ENCODE data around the gene NMRAL1. TPM values are rescaled to one million over a fixed set of nuclear protein-coding genes. Genes with fewer than 3 reads are reported as not detected.

Gene NMRAL1
- total and polyA plus RNA-seq, 2 experiments from 2014 or later: 37.4 to 44.2 TPM

DNA sequence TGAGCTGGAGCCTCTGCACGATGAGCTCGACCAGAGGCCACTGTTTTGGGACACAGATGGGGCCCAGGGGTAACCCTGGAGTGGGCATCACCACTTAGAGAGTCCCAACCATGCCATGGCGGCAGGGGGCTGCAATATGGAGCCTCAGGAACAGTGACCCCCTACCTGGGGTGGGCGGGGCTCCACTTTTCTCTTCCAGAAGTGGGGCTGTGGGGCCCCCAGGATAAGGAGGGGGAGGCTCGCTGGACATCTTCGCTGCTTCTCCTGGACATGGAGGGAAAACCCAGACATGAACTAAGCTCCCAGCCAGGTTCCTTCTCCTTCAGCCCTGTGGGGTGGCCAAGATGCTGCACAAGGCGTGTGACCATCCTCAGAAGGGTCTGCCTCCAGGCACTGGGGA is 39.5 kb upstream of the NMRAL1 start:
- no peak overlapping the region for H3K4me3 ChIP-seq
- in situ Hi-C loops (cut with MboI): no loop called here
- no peaks in the 10 kb centered on the region for H3K4me1 ChIP-seq (ENCODE audit: insufficient read depth)
- WGBS, 2 experiments (ENCODE audit: low coverage in 1 of 2, low lambda C conversion rate in 2 of 2, missing lambda C conversion rate in 2 of 2): 92 to 94% methylated on average over 7 of the region's 7 CpGs
- H3K27ac ChIP-seq: no peak overlapping the region
- no peaks in the 10 kb centered on the region for H3F3A ChIP-seq (ENCODE audit: insufficient read depth)
- no peaks in the 10 kb centered on the region for H3K9me3 ChIP-seq (ENCODE audit: low read depth)
- no peak overlapping the region for H3K4me2 ChIP-seq (ENCODE audit: unreplicated experiment)
- no peaks in the 10 kb centered on the region for H3K9me2 ChIP-seq (ENCODE audit: insufficient read depth)
- H4K20me1 ChIP-seq (ENCODE audit: insufficient read depth): no peaks in the 10 kb centered on the region
- H3K36me3 ChIP-seq (ENCODE audit: low read depth): 0 out of 2 replicates have a peak, but pooled peaks cover under 1% of the 10 kb centered on the region
- no peak overlapping the region for H3K9ac ChIP-seq
- no peak overlapping the region for H2AFZ ChIP-seq
- DNase-seq: no peak
- H3K79me2 ChIP-seq (ENCODE audit: insufficient read depth): peaks cover 4% of the 10 kb centered on the region; the same call in 1 of the 2 replicates
- TF ChIP-seq EZH2phosphoT487 (IDR thresholded peaks at IDR 0.05; ENCODE audit: insufficient read depth, low read depth) (no peak), EZH2 (IDR thresholded peaks at IDR 0.05; ENCODE audit: insufficient read depth, poor library complexity, severe bottlenecking) (no peak)
- H3K27me3 ChIP-seq (replicated peaks; ENCODE audit: insufficient read depth): no peaks in the 10 kb centered on the region

DNA sequence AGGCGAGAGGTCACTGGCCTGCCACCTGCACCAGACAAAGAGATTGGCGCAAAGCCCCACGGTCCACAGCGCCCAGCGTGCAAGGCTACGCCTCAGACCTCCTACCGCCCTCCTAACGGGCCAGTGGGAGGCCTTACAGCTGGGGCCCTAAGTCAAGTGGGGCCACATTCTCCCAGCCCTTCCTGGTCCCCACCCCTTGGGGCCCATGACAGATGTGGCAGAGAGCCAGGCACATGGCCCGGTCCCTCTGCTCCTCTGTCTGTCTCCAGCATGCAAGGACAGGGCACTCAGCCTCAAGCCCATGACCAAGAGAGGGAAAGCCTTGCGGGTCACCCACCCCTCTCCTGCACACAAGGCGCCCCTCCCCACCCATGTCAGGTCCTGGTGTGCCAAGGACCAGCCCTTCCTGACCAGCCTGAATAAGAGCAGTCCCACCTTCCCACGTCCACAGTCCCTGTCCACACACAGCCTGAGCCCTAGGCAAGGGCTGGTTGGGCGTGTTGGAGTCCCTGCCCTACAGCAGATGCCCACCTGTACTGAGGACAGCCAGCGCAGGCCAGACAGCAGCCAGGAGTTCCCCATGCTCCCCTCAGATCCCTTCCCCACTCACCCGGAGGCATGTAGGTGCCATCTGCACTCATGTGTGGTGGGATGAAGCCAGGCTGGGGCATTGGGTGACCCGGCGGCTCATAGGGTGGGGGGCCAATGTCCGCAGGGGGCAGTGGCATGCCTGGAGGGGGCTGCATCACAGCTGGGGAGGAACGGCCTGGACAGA is 38.8 kb upstream of the NMRAL1 start:
- no peak for DNase-seq
- no peak overlapping the region for H3K4me3 ChIP-seq
- no peaks in the 10 kb centered on the region for H4K20me1 ChIP-seq (ENCODE audit: insufficient read depth)
- 0 out of 2 replicates have a peak, but pooled peaks cover 4% of the 10 kb centered on the region for H3K36me3 ChIP-seq (ENCODE audit: low read depth)
- no peak overlapping the region for H3K9ac ChIP-seq
- H3F3A ChIP-seq (ENCODE audit: insufficient read depth): no peaks in the 10 kb centered on the region
- H2AFZ ChIP-seq: no peak overlapping the region
- peaks cover 4% of the 10 kb centered on the region; the same call in 1 of the 2 replicates for H3K79me2 ChIP-seq (ENCODE audit: insufficient read depth)
- no peaks in the 10 kb centered on the region for H3K27me3 ChIP-seq (replicated peaks; ENCODE audit: insufficient read depth)
- no peaks in the 10 kb centered on the region for H3K9me3 ChIP-seq (ENCODE audit: low read depth)
- no peaks in the 10 kb centered on the region for H3K4me1 ChIP-seq (ENCODE audit: insufficient read depth)
- no peak overlapping the region for H3K27ac ChIP-seq
- no peaks in the 10 kb centered on the region for H3K9me2 ChIP-seq (ENCODE audit: insufficient read depth)
- TF ChIP-seq EZH2phosphoT487 (IDR thresholded peaks at IDR 0.05; ENCODE audit: insufficient read depth, low read depth) (no peak), EZH2 (IDR thresholded peaks at IDR 0.05; ENCODE audit: insufficient read depth, poor library complexity, severe bottlenecking) (no peak)
- in situ Hi-C loops (cut with MboI): no loop called here
- H3K4me2 ChIP-seq (ENCODE audit: unreplicated experiment): no peak overlapping the region
- 84 to 96% methylated on average over 9 to 17 of the region's 19 CpGs for WGBS, 2 experiments (ENCODE audit: low coverage in 1 of 2, low lambda C conversion rate in 2 of 2, missing lambda C conversion rate in 2 of 2)

DNA sequence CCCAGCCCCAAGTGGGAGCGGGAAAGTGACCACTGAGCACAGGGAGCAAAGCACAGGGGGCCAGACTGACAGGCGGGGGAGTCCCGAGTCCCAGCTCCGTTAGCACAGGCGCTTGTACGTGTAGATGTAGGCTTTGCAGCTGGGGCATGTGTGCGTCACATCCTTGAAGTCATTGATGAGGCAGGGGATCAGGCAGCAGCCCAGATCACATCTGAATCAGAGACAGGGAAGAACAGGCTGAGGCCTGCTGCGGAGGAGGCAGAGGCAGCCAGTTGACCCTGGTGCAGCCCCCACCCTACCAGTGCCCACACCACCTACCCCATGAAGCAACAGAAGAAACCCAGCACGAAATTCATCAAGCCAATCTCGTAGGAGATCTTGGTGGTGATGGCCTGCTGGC is 38.0 kb upstream of the NMRAL1 start:
- Histone ChIP-seq H2AFZ (no peak overlapping the region), H3K27me3 (replicated peaks; ENCODE audit: insufficient read depth) (no peaks in the 10 kb centered on the region), H3K36me3 (ENCODE audit: low read depth) (0 out of 2 replicates have a peak, but pooled peaks cover 4% of the 10 kb centered on the region), H3K4me3 (no peak overlapping the region), H3K9me2 (ENCODE audit: insufficient read depth) (no peaks in the 10 kb centered on the region), H3K27ac (no peak overlapping the region), H3K79me2 (ENCODE audit: insufficient read depth) (peaks cover 4% of the 10 kb centered on the region; the same call in 1 of the 2 replicates), H3K9ac (no peak overlapping the region), H3K9me3 (ENCODE audit: low read depth) (no peaks in the 10 kb centered on the region), H3F3A (ENCODE audit: insufficient read depth) (no peaks in the 10 kb centered on the region), H3K4me2 (ENCODE audit: unreplicated experiment) (no peak overlapping the region), H3K4me1 (ENCODE audit: insufficient read depth) (no peaks in the 10 kb centered on the region), H4K20me1 (ENCODE audit: insufficient read depth) (no peaks in the 10 kb centered on the region)
- in situ Hi-C loops (cut with MboI): no loop called here
- no peak for DNase-seq
- 93 to 95% methylated on average over 10 of the region's 10 CpGs for WGBS, 2 experiments (ENCODE audit: low coverage in 1 of 2, low lambda C conversion rate in 2 of 2, missing lambda C conversion rate in 2 of 2)
- TF ChIP-seq EZH2 (IDR thresholded peaks at IDR 0.05; ENCODE audit: insufficient read depth, poor library complexity, severe bottlenecking) (no peak), EZH2phosphoT487 (IDR thresholded peaks at IDR 0.05; ENCODE audit: insufficient read depth, low read depth) (no peak)

DNA sequence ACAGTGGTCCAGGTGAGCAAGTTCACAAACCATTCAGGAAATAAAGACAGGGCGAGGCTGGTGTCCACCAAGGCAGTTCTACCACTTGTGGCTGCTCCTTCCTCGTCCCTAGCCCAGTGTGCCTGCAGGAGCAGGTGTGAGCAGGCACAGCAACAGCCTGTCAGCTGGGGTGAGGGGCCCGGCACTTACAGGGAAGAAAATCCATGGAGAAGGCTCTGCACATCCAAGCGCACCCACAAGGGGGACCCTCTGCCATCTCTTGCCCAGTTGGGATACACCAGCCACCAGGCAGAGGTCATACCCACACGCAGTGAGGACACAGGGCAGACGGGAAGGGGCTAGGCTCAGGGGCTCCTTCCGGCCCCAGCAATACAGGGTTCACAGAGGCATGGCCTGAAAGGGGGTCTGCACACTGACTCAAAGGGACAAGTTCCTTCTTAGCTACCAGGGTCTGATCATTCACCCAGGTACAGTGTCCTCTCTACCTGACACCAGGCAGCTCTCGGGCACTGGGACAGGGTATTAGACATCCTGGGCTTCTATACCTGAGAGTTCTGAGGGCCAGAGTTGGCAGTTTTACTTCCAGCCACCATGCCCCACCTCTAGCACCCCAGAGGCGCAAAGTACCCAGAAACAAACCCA is 37.1 kb upstream of the NMRAL1 start:
- no peak overlapping the region for H2AFZ ChIP-seq
- no peak overlapping the region for H3K4me2 ChIP-seq (ENCODE audit: unreplicated experiment)
- no peaks in the 10 kb centered on the region for H3K9me3 ChIP-seq (ENCODE audit: low read depth)
- H3K36me3 ChIP-seq (ENCODE audit: low read depth): 0 out of 2 replicates have a peak, but pooled peaks cover 4% of the 10 kb centered on the region
- no peak overlapping the region for H3K9ac ChIP-seq
- TF ChIP-seq EZH2 (IDR thresholded peaks at IDR 0.05; ENCODE audit: insufficient read depth, poor library complexity, severe bottlenecking) (no peak), EZH2phosphoT487 (IDR thresholded peaks at IDR 0.05; ENCODE audit: insufficient read depth, low read depth) (no peak)
- H4K20me1 ChIP-seq (ENCODE audit: insufficient read depth): no peaks in the 10 kb centered on the region
- in situ Hi-C loops (cut with MboI): no loop called here
- 84 to 93% methylated on average over 9 of the region's 9 CpGs for WGBS, 2 experiments (ENCODE audit: low coverage in 1 of 2, low lambda C conversion rate in 2 of 2, missing lambda C conversion rate in 2 of 2)
- no peak overlapping the region for H3K4me3 ChIP-seq
- H3K27me3 ChIP-seq (replicated peaks; ENCODE audit: insufficient read depth): no peaks in the 10 kb centered on the region
- no peaks in the 10 kb centered on the region for H3K9me2 ChIP-seq (ENCODE audit: insufficient read depth)
- H3K79me2 ChIP-seq (ENCODE audit: insufficient read depth): no peaks in the 10 kb centered on the region
- H3F3A ChIP-seq (ENCODE audit: insufficient read depth): no peaks in the 10 kb centered on the region
- DNase-seq: peak; percentile 52
- H3K4me1 ChIP-seq (ENCODE audit: insufficient read depth): no peaks in the 10 kb centered on the region
- no peak overlapping the region for H3K27ac ChIP-seq
